Esophagus squamous epithelium (tissue), 5 donors: ENCODE results near the gene NR2F6. TPM values are rescaled to one million over a fixed set of nuclear protein-coding genes. Genes with fewer than 3 reads are reported as not detected.

Source experiments
- DNase-seq: peaks from one replicate; lab custom pipeline; 2025; lab: John Stamatoyannopoulos, UW
- H3K27ac ChIP-seq, 4 donors: fragments of 200-600 bp; sonication (generic); one replicate each; pipeline ENCODE4 v1.5.1; 2016 to 2019; ENCODE audit warnings: mild to moderate bottlenecking in 1 of 4
- H3K27me3 ChIP-seq, 4 donors: fragments of 200-600 bp; sonication (generic); 1 replicate in 3 of 4; 2 replicates in 1 of 4; pipeline versions ENCODE4 v1.5.1 to v1.6.0; 2017 to 2021; ENCODE audit warnings: antibody characterized with exemption in 1 of 4
- H3K36me3 ChIP-seq, 3 donors: fragments of 200-600 bp; sonication (generic); one replicate each; pipeline ENCODE4 v1.5.1; 2016 to 2019
- H3K4me1 ChIP-seq, 3 donors: fragments of 200-600 bp; sonication (generic); one replicate each; pipeline ENCODE4 v1.5.1; 2017 to 2019
- H3K4me3 ChIP-seq, 4 donors: fragments of 200-600 bp; sonication (generic); 1 replicate in 3 of 4; 2 replicates in 1 of 4; pipeline ENCODE4 v1.5.1; 2016 to 2019; ENCODE audit warnings: mild to moderate bottlenecking in 2 of 4, moderate library complexity in 1 of 4
- H3K9me3 ChIP-seq, 3 donors: fragments of 200-600 bp; sonication (generic); one replicate each; pipeline ENCODE4 v1.5.1; 2016 to 2019
- POLR2A ChIP-seq, 4 donors: fragments of 450-650 bp; IDR thresholded peaks; one replicate each; pipeline ENCODE4 v1.6.1; 2017; ENCODE audit warnings: antibody characterized with exemption in 4 of 4, mild to moderate bottlenecking in 4 of 4, moderate library complexity in 3 of 4
- WGBS, 2 donors: methylation state at CpG; one replicate each; pipeline ENCODE4 v1.1.5; 2018; 5-methylcytosine and 5-hydroxymethylcytosine counted together
- intact Hi-C: fragments of 100-400 bp; cut with DNase I; formaldehyde crosslinking; loops from one replicate; pipeline ENCODE4 v1.15.0; 2022
- total RNA-seq, 4 donors: library from RNA; depleted of rRNA; stranded (reverse); fragments of >200 nt; gene quantifications; one replicate each; pipeline ENCODE4 v1.1.0, GENCODE V29; 2016
- TF ChIP-seq, protein P1 (sequence below), 6 experiments: fragments of 450-650 bp in 4 of 6; fragments of 200-600 bp in 2 of 6; sonication (generic) in 2 of 6; IDR thresholded peaks; one replicate each; pipeline ENCODE4 v1.5.1; 2016 to 2019; ENCODE audit warnings: antibody characterized with exemption in 6 of 6, mild to moderate bottlenecking in 4 of 6, moderate library complexity in 4 of 6
- donor health status: DM: yes; HTN: yes; CAD: no.

The NR2F6 gene
- 100 to 1,000 TPM in 1 of 4 donors, 10 to 100 TPM in 3; 52.8 to 115 (median 82.7) TPM for total RNA-seq

DNA sequence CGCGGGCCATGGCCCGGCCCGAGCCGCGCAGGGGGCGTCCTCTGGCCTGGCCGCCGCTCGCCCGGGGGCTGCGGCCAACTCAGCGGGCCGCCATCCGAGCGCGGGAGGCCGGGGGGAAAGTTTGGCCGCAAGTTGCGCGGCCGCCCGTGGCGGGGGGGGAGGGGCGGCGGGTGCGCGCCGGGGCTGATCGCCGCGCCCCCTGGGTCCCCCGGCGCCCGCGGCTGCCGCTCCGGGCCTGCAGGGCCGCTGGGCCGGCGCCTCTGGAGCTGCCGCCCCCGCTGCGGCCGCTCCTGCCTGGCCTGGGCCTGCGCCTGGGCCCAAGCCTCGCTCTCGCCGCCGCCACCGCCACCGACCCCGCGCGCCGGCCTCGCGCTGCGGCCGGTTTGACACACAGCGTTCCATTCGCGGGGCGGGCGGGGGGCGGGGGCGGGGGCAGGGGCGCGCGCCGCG is at the start of gene NR2F6:
Gene NR2F6 (minus strand): TSS at position 385 of the 450 bp plus-strand sequence. CDS start 699 bp downstream, outside the sequence.
- TF ChIP-seq, protein P1, sequence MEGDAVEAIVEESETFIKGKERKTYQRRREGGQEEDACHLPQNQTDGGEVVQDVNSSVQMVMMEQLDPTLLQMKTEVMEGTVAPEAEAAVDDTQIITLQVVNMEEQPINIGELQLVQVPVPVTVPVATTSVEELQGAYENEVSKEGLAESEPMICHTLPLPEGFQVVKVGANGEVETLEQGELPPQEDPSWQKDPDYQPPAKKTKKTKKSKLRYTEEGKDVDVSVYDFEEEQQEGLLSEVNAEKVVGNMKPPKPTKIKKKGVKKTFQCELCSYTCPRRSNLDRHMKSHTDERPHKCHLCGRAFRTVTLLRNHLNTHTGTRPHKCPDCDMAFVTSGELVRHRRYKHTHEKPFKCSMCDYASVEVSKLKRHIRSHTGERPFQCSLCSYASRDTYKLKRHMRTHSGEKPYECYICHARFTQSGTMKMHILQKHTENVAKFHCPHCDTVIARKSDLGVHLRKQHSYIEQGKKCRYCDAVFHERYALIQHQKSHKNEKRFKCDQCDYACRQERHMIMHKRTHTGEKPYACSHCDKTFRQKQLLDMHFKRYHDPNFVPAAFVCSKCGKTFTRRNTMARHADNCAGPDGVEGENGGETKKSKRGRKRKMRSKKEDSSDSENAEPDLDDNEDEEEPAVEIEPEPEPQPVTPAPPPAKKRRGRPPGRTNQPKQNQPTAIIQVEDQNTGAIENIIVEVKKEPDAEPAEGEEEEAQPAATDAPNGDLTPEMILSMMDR (IDR thresholded peaks at IDR 0.05), result no peak
- peak in 1 of 4 donors; percentile 20 for TF ChIP-seq POLR2A (IDR thresholded peaks at IDR 0.05)
- no peak for DNase-seq
- Histone ChIP-seq H3K36me3 (peaks cover 0 to 9% (median 0%) of the 10 kb centered on the region in 3 donors), H3K4me1 (peaks cover 23 to 87% (median 41%) of the 10 kb centered on the region in 3 donors), H3K27ac (peak within 1 kb of the TSS; percentile 90 to 94 (median 92)), H3K27me3 (no peaks in the 10 kb centered on the region), H3K4me3 (peak within 1 kb of the TSS; percentile 81 to 95 (median 90)), H3K9me3 (no peaks in the 10 kb centered on the region)
- intact Hi-C loops, result no loop called here
- no CpG with 5 or more reads among the region's 72 CpGs for WGBS, 2 donors

DNA sequence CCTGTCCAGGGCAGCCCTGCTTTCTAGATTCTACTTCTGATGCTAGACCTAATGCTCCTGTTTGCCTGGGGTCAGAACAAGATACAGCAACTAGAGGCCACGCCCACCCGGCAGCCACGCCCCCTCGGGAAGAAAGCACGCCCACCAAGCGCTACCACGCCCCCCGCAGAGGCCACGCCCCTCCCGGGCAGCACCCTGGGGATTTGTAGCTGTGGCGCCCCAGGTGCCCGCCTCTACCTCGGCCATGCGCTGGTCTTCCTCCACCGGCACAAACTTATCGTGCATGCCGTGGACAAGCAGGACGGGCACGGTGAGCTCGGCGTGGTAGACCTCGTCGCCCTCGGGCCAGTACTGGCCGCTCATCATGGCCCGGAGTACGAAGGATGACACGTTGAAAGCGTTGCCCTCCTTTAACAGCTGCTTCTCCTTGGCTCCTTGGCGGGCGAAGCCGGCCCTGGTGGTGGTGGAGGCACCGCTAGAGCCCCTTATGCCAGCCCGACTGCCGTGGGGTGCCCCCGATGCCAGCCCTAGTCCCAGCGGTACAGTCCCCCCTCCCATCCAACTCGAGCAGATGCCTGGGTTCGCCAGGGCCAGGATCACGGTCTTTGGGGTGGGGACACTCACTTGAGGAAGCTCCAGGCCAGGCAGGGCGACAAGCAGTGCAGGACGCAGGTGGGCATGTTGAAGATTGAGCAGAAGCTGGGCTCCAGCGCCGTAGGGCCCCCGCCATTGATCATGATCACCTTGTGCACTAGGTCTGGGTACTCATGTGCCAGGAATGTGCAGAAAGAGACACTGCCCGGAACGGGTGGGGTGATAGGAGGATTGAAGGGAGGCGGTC is 48.6 kb upstream of the NR2F6 start:
- intact Hi-C loops, result loop anchor here (10.0 kb wide), 1 partner anchor 91 kb away; no protein-coding TSS in a partner anchor
- H3K27ac ChIP-seq, result peak overlapping the region in 1 of 4 donors; percentile 3
- peaks cover 8 to 33% (median 8%) of the 10 kb centered on the region in 3 donors for H3K4me1 ChIP-seq
- H3K36me3 ChIP-seq, result peaks cover 0 to 18% (median 0%) of the 10 kb centered on the region in 3 donors
- no peak overlapping the region for H3K4me3 ChIP-seq
- H3K27me3 ChIP-seq, result peaks cover 0 to 2% (median 0%) of the 10 kb centered on the region in 4 donors
- no peak for TF ChIP-seq POLR2A (IDR thresholded peaks at IDR 0.05)
- TF ChIP-seq, protein P1 (IDR thresholded peaks at IDR 0.05), result no peak
- H3K9me3 ChIP-seq, result no peaks in the 10 kb centered on the region
- 67 to 93% methylated on average over 10 to 19 of the region's 48 CpGs for WGBS, 2 donors
- DNase-seq, result no peak

- intact Hi-C loops, result loop anchor here (10.0 kb wide), 1 partner anchor 91 kb away; no protein-coding TSS in a partner anchor
- TF ChIP-seq, protein P1 (IDR thresholded peaks at IDR 0.05), result no peak
- no peak for TF ChIP-seq POLR2A (IDR thresholded peaks at IDR 0.05)
- peaks cover 0 to 9% (median 0%) of the 10 kb centered on the region in 4 donors for H3K27me3 ChIP-seq
- no peaks in the 10 kb centered on the region for H3K9me3 ChIP-seq
- WGBS, 2 donors, result 83 to 93% methylated on average over 12 to 14 of the region's 14 CpGs
- DNase-seq, result no peak
- peaks cover 8 to 34% (median 8%) of the 10 kb centered on the region in 3 donors for H3K4me1 ChIP-seq
- H3K36me3 ChIP-seq, result peaks cover 0 to 18% (median 0%) of the 10 kb centered on the region in 3 donors
- no peak overlapping the region for H3K4me3 ChIP-seq
- no peak overlapping the region for H3K27ac ChIP-seq
These were observed 47.9 kb upstream of the NR2F6 start for GRCh38 chr19:17293605-17294004.

DNA sequence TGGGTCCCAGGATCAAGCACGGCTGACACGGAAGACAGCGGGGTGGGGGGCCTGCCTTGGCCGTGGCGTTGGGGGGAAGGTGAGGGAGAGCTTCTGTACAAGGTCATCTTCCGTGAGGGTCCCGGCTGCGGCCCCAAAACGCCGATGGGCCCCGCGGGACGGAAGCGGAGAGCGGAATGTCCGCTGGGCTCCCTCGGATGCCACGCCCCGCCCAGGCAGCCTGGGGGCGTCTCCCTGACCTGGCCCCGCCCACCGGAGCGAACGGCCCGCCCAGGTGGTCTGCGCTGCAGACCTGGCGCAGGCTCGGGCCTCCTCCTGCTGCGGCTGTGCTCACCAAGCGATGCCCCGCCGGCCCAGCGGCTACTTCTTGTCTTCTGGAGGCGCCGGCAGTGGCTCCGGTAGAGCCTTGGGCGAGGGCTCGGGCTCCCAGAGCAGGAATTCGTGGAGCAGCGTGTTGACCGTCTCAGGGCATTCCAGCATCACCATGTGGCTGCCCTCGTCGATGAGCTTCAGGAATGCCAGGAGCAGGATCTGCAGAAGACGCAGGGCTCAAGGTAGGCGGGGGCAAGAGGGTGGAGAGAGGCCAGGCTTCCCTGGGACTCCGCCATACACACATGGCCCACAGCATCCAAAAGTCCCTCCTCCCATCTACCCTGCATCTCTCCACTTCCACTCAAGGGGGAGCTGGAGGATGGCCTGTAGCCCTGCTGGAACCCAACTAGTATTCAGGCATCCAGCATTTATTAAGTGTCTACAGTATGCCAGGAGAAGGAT is 46.8 kb upstream of the NR2F6 start:
- peak overlapping the region; percentile 54 to 72 (median 65) for H3K4me3 ChIP-seq
- H3K4me1 ChIP-seq, result peaks cover 8 to 34% (median 8%) of the 10 kb centered on the region in 3 donors
- intact Hi-C loops, result loop anchor here (10.0 kb wide), 1 partner anchor 92 kb away; no protein-coding TSS in a partner anchor
- peaks cover 0 to 11% (median 0%) of the 10 kb centered on the region in 4 donors for H3K27me3 ChIP-seq
- no peaks in the 10 kb centered on the region for H3K9me3 ChIP-seq
- H3K36me3 ChIP-seq, result peaks cover 0 to 7% (median 0%) of the 10 kb centered on the region in 3 donors
- 0% methylated on average over 2 to 16 of the region's 46 CpGs for WGBS, 2 donors
- DNase-seq, result no peak
- peak overlapping the region; percentile 68 to 88 (median 79) for H3K27ac ChIP-seq
- TF ChIP-seq, protein P1 (IDR thresholded peaks at IDR 0.05), result peak; percentile 60 to 85 (median 66)
- TF ChIP-seq POLR2A (IDR thresholded peaks at IDR 0.05), result peak in 1 of 4 donors; percentile 34
